Esophagus muscularis mucosa (tissue), 4 donors: Measurements from ENCODE around the gene GALP. TPM values are rescaled to one million over a fixed set of nuclear protein-coding genes. Genes with fewer than 3 reads are reported as not detected.

Source experiments
- DNase-seq: peaks from one replicate; pipeline ENCODE4 v3.0.0-alpha.2; 2017; ENCODE audit errors: extremely low spot score
- H3K27ac ChIP-seq, 4 donors: fragments of 200-600 bp; sonication (generic); replicated peaks in 1 of 4; 1 replicate in 3 of 4; 2 replicates in 1 of 4; pipeline ENCODE4 v1.5.1; 2016 to 2019; ENCODE audit warnings: mild to moderate bottlenecking in 1 of 4
- H3K27me3 ChIP-seq, 4 donors: fragments of 200-600 bp; sonication (generic); one replicate each; pipeline versions ENCODE4 v1.5.1 to v1.6.0; 2016 to 2019
- H3K36me3 ChIP-seq, 4 donors: fragments of 200-600 bp; sonication (generic); one replicate each; pipeline ENCODE4 v1.5.1; 2016 to 2019
- H3K4me1 ChIP-seq, 4 donors: fragments of 200-600 bp; sonication (generic); one replicate each; pipeline ENCODE4 v1.5.1; 2016 to 2019
- H3K4me3 ChIP-seq, 4 donors: fragments of 200-600 bp; sonication (generic); 1 replicate in 2 of 4; 2 replicates in 2 of 4; pipeline ENCODE4 v1.5.1; 2016 to 2019; ENCODE audit warnings: mild to moderate bottlenecking in 4 of 4, moderate library complexity in 1 of 4
- H3K9me3 ChIP-seq, 4 donors: fragments of 200-600 bp; sonication (generic); 1 replicate in 3 of 4; 2 replicates in 1 of 4; pipeline ENCODE4 v1.5.1; 2016 to 2019
- EP300 ChIP-seq: sonication (generic); formaldehyde crosslinking; IDR thresholded peaks from one replicate; pipeline ENCODE4 v1.6.1; 2017; ENCODE audit warnings: antibody characterized with exemption
- POLR2A ChIP-seq: fragments of 450-650 bp; IDR thresholded peaks from one replicate; pipeline ENCODE4 v1.6.1; 2017; ENCODE audit warnings: antibody characterized with exemption, moderate library complexity, mild to moderate bottlenecking, low read depth
- POLR2AphosphoS5 ChIP-seq, 2 donors: sonication (generic); formaldehyde crosslinking; IDR thresholded peaks; one replicate each; pipeline ENCODE4 v1.6.1; 2017; ENCODE audit warnings: antibody characterized with exemption in 2 of 2
- WGBS: methylation state at CpG from one replicate; pipeline ENCODE4 v1.1.5; 2018; 5-methylcytosine and 5-hydroxymethylcytosine counted together
- intact Hi-C: fragments of 100-400 bp; cut with DNase I; formaldehyde crosslinking; loops from one replicate; pipeline ENCODE4 v1.15.1; 2023
- total RNA-seq, 4 donors: library from RNA; depleted of rRNA; stranded (reverse); fragments of >200 nt; gene quantifications; one replicate each; pipeline versions ENCODE4 v1.1.0 to v1.2.1, GENCODE V29; 2016
- TF ChIP-seq, protein P1 (sequence below), 3 experiments: fragments of 200-600 bp in 2 of 3; fragments of 450-650 bp in 1 of 3; sonication (generic) in 2 of 3; IDR thresholded peaks; one replicate each; pipeline ENCODE4 v1.5.1; 2017 to 2019; ENCODE audit warnings: antibody characterized with exemption in 3 of 3, mild to moderate bottlenecking in 2 of 3, moderate library complexity in 1 of 3

Gene GALP
- total RNA-seq, 4 donors from 2014 or later, result not detected

DNA sequence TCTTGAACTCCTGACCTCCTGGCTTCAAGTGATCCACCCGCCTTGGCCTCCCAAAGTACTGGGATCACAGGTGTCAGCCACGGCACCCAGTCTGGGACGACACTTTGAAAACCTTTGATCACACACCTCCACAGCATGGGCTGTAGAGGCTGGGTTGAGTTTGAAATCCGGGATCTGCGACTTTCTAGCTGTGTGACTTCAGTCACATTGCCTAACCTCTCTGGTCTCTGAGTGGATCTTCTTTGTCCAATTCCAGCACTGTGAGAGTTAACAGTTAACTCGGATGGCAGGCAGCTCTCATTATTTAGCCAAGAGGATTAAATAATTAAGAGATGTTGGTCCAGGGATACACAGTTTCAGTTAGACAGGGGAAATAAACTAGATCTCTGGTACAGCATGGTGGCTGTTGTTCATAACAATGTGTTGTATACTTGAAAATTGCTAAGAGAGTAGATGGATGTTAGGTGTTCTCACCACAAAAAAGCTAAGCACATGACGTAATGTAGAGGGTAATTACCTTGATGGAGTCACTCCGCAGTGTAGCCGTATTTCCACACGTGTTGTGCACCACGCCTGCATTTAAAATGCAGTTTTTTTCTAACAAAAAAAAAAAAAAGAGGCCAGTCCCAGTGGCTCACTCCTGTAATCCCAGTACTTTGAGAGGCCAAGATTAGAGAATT is 1.9 kb downstream of the GALP start:
- Histone ChIP-seq H3K27ac (no peak overlapping the region), H3K36me3 (no peaks in the 10 kb centered on the region), H3K9me3 (no peaks in the 10 kb centered on the region), H3K4me1 (no peaks in the 10 kb centered on the region), H3K4me3 (no peak overlapping the region), H3K27me3 (peaks cover 0 to 61% (median 0%) of the 10 kb centered on the region in 4 donors)
- no peak for DNase-seq
- intact Hi-C loops, result no loop called here
- WGBS, result 69% methylated on average over 11 of the region's 11 CpGs
- TF ChIP-seq POLR2AphosphoS5 (IDR thresholded peaks at IDR 0.05) (no peak), EP300 (no peak), POLR2A (no peak)
- TF ChIP-seq, protein P1, sequence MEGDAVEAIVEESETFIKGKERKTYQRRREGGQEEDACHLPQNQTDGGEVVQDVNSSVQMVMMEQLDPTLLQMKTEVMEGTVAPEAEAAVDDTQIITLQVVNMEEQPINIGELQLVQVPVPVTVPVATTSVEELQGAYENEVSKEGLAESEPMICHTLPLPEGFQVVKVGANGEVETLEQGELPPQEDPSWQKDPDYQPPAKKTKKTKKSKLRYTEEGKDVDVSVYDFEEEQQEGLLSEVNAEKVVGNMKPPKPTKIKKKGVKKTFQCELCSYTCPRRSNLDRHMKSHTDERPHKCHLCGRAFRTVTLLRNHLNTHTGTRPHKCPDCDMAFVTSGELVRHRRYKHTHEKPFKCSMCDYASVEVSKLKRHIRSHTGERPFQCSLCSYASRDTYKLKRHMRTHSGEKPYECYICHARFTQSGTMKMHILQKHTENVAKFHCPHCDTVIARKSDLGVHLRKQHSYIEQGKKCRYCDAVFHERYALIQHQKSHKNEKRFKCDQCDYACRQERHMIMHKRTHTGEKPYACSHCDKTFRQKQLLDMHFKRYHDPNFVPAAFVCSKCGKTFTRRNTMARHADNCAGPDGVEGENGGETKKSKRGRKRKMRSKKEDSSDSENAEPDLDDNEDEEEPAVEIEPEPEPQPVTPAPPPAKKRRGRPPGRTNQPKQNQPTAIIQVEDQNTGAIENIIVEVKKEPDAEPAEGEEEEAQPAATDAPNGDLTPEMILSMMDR (IDR thresholded peaks at IDR 0.05), result no peak

DNA sequence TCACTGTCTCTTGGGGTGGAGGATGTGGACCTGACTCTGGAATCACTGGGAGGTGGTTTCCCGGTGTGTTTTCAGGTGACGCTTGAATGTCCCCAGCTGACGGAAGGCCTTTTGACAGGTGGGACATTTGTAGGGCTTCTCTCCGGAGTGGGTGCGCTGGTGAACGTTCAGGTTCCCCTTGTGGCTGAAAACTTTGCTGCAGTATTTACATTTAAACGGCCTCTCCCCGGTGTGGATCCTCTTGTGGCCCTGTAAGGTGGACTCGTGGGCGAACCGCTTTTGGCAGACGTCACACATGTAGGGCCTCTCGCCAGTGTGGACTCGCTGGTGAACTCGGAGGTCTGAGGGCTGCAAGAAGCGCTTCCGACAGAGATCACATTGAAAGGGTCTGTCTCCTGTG is 14.0 kb downstream of the GALP start:
- H3K36me3 ChIP-seq, result no peaks in the 10 kb centered on the region
- H3K9me3 ChIP-seq, result no peaks in the 10 kb centered on the region
- H3K4me3 ChIP-seq, result no peak overlapping the region
- TF ChIP-seq, protein P1 (IDR thresholded peaks at IDR 0.05), result no peak
- TF ChIP-seq POLR2AphosphoS5 (IDR thresholded peaks at IDR 0.05), result no peak
- no peak for TF ChIP-seq EP300
- TF ChIP-seq POLR2A, result no peak
- intact Hi-C loops, result no loop called here
- no peaks in the 10 kb centered on the region for H3K4me1 ChIP-seq
- H3K27me3 ChIP-seq, result peaks cover 0 to 30% (median 0%) of the 10 kb centered on the region in 4 donors
- WGBS, result 61% methylated on average over 12 of the region's 17 CpGs
- H3K27ac ChIP-seq, result no peak overlapping the region
- no peak for DNase-seq

DNA sequence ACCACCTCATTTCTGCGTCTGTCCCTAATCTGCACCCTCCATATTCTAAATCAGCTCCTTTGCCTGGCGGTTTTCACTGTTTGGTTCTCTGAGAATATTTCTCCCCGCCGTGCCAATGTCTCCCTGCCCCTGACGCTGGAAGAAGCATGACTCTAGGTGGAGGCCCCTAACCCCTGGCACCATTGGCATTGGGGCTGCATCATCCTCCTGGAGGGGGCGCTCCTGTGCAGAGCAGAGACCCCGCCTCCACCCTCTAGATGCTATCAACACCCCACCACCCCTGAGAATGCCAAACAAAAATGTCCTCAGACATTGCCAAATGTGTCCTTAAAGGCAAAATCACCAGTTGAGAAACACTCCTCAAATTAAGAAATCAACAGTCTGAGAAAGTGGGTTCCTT is 15.3 kb downstream of the GALP start:
- no peaks in the 10 kb centered on the region for H3K36me3 ChIP-seq
- no peak for DNase-seq
- no peaks in the 10 kb centered on the region for H3K9me3 ChIP-seq
- H3K27ac ChIP-seq, result no peak overlapping the region
- no peaks in the 10 kb centered on the region for H3K4me1 ChIP-seq
- peaks cover 0 to 20% (median 0%) of the 10 kb centered on the region in 4 donors for H3K27me3 ChIP-seq
- H3K4me3 ChIP-seq, result no peak overlapping the region
- WGBS, result 67% methylated on average over 7 of the region's 7 CpGs
- no peak for TF ChIP-seq EP300
- TF ChIP-seq POLR2AphosphoS5 (IDR thresholded peaks at IDR 0.05), result no peak
- no peak for TF ChIP-seq POLR2A
- TF ChIP-seq, protein P1 (IDR thresholded peaks at IDR 0.05), result no peak
- intact Hi-C loops, result no loop called here

DNA sequence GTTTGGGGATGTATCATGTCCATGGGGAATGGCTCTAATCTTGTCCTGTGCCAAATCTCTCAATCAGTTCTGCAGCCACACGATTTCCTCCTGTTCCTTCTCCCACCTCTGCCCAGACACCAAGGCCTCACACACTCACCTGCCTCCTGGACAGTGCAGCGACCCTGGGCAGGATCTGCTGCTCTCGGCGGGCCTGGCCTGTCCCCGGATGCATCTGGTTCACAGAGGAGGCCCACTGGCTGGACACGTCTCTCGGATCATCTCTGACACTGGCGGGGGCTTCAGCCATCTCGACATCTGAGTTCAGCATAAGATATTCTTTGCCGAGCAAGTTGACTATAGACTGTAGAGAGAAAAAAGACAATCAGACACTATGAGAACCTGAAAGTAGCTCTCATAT is 15.9 kb downstream of the GALP start:
- Histone ChIP-seq H3K4me1 (no peaks in the 10 kb centered on the region), H3K4me3 (no peak overlapping the region), H3K9me3 (no peaks in the 10 kb centered on the region), H3K27me3 (peaks cover 0 to 14% (median 0%) of the 10 kb centered on the region in 4 donors), H3K27ac (no peak overlapping the region), H3K36me3 (no peaks in the 10 kb centered on the region)
- intact Hi-C loops, result no loop called here
- TF ChIP-seq, protein P1 (IDR thresholded peaks at IDR 0.05), result no peak
- TF ChIP-seq EP300 (no peak), POLR2AphosphoS5 (IDR thresholded peaks at IDR 0.05) (no peak), POLR2A (no peak)
- 75% methylated on average over 10 of the region's 10 CpGs for WGBS
- DNase-seq, result no peak
